ENCODE data around the gene ZFAND6. TPM values are rescaled to one million over a fixed set of nuclear protein-coding genes. Genes with fewer than 3 reads are reported as not detected.

The ZFAND6 gene
- polyA plus RNA-seq, 6 donors from 2014 or later, result 106 to 189 (median 148) TPM

DNA sequence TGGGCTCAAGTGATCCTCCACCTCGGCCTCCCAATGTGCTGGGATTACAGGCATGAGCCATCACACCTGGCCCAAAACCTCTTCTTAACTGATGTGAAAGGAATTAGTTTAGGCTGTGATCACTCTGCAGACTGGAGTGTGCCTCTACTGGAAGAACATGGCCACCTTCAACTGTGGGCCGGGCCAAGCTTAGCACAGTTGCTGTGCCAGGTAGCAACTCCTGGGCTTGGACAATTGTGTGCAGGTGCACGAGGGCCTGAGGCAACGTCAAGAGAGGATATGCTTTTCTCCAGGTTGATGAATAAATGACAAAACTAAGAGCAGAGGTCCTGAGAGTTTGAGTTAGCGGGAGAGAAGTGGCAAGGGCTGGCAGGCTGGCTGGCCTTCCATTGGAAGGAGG, 99.8 kb downstream of the ZFAND6 start:
- Mint-ChIP-seq H3K27ac (peak overlapping the region in 2 of 6 donors; percentile 41 to 67), H3K9me3 (peaks cover 0 to 4% (median 0%) of the 10 kb centered on the region in 7 donors), H3K36me3 (peaks cover 0 to 8% of the 10 kb centered on the region in 2 donors), H3K27me3 (no peaks in the 10 kb centered on the region), H3K4me3 (no peak overlapping the region), H3K4me1 (peaks cover 18 to 29% (median 27%) of the 10 kb centered on the region in 3 donors)
- DNase-seq (no peak), ATAC-seq (ENCODE audit: low read depth in 2 of 2) (no peak)

DNA sequence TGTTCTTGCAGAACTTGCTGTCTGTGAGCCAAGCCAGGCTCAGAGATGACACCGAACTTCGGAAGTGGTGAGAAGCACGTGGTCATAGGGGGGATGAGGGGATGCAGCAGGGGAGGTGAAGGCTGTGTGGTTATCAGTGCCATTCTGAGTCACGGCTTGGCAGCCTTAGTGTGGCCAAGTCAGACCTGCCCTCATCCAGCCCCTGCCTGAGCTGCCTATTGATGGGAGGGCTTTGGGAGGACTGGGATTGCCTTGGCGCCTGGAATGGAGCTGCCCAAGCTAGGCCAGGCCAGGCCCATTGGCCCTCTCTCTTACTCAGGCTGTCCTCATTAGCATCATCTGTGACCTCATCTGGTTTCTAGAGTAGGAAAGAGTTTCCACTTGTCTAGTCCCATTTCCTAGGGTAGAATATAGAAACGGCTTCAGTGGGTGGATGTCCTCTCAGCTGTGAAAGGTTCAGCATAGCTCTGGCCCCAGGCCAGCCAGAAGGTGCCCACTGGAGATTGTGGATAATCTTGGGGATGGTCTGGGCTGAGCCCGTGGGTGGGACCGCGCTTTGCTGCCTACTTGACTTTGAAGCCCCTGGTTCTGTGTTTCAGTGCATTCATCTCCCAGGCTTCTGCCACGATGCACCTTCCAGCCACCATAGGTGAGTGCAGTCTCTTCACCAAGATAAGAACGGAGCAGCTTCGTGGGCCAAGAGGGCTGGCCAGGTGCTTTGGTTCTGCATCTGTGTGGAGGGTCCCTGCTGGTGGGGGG, 100.5 kb downstream of the ZFAND6 start:
- peak overlapping the region in 2 of 8 donors; percentile 15 to 21 for H3K4me3 Mint-ChIP-seq
- peaks cover 17 to 29% (median 27%) of the 10 kb centered on the region in 3 donors for H3K4me1 Mint-ChIP-seq
- DNase-seq (no peak), ATAC-seq (ENCODE audit: low read depth in 2 of 2) (no peak)
- H3K36me3 Mint-ChIP-seq, result peaks cover 0 to 8% of the 10 kb centered on the region in 2 donors
- peak overlapping the region in 4 of 6 donors; percentile 27 to 67 (median 44) for H3K27ac Mint-ChIP-seq
- H3K9me3 Mint-ChIP-seq, result peaks cover 0 to 4% (median 0%) of the 10 kb centered on the region in 7 donors
- no peaks in the 10 kb centered on the region for H3K27me3 Mint-ChIP-seq

DNA sequence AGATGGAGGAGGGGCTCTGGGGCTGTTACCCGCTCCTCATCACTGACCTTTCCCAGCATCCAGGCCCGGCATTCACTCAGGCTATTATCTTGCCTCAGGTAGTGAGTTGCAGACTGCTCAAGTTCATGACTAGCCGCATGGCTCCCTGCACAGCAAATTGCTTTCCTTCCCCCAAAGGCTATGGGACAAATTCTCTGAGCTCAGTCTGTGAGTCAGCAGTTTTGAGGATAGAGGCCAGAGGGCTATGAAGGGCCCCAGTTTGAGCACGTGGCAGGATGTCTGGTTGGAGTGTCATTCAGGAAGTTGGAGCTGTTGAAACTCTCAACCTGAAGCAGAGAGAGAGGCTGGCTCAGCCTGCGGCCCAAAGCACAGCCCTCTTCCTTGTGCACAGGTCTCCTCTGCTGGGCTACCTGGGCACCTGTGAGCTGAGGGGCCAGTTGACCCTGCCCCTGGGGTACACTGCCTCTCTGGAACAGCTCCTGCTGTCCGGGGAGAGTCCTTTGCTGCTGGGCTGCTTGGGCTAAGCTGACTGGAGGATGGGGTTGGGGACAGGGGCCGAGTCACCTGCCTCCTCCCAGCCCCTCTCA, 101.2 kb downstream of the ZFAND6 start:
- peak overlapping the region in 3 of 6 donors; percentile 37 to 83 (median 50) for H3K27ac Mint-ChIP-seq
- no peak overlapping the region for H3K4me3 Mint-ChIP-seq
- peak; percentile 49 to 64 for ATAC-seq (ENCODE audit: low read depth in 2 of 2)
- DNase-seq, result no peak
- H3K36me3 Mint-ChIP-seq, result peaks cover 0 to 8% of the 10 kb centered on the region in 2 donors
- H3K4me1 Mint-ChIP-seq, result peaks cover 14 to 29% (median 24%) of the 10 kb centered on the region in 3 donors
- peaks cover 0 to 4% (median 0%) of the 10 kb centered on the region in 7 donors for H3K9me3 Mint-ChIP-seq
- H3K27me3 Mint-ChIP-seq, result no peaks in the 10 kb centered on the region

DNA sequence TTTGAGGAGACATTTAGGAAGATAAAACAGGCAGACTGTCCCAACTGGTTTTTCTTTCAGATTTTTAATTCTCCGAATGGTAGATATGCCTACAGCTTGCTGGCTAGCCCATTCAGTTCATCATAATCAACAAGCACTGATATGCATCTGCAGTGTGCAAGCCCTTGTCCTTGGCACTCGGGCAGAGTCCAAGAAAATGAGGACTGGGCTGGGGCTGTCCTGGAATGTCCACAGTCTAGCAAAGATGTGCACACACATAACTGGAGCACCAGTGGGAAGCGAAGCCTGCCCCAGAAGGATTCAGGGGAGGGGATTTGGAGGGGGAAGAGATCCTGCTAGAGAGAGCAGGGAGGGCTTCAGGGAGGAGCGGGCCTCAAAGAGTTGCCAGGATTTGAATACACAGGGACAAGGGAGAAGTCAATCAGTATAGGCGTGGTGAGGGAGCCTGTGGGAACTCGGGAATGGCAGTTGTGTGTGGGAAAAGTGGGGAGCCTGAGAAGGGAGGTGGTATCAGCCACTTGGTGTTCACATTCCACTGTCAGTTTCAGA, 102.1 kb downstream of the ZFAND6 start:
- peaks cover 14 to 29% (median 20%) of the 10 kb centered on the region in 3 donors for H3K4me1 Mint-ChIP-seq
- ATAC-seq (ENCODE audit: low read depth in 2 of 2) (no peak), DNase-seq (no peak)
- H3K9me3 Mint-ChIP-seq, result peaks cover 0 to 4% (median 0%) of the 10 kb centered on the region in 7 donors
- H3K27ac Mint-ChIP-seq, result peak overlapping the region in 1 of 6 donors; percentile 83
- H3K27me3 Mint-ChIP-seq, result no peaks in the 10 kb centered on the region
- H3K36me3 Mint-ChIP-seq, result peaks cover 0 to 8% of the 10 kb centered on the region in 2 donors
- peak overlapping the region in 1 of 8 donors; percentile 59 for H3K4me3 Mint-ChIP-seq

DNA sequence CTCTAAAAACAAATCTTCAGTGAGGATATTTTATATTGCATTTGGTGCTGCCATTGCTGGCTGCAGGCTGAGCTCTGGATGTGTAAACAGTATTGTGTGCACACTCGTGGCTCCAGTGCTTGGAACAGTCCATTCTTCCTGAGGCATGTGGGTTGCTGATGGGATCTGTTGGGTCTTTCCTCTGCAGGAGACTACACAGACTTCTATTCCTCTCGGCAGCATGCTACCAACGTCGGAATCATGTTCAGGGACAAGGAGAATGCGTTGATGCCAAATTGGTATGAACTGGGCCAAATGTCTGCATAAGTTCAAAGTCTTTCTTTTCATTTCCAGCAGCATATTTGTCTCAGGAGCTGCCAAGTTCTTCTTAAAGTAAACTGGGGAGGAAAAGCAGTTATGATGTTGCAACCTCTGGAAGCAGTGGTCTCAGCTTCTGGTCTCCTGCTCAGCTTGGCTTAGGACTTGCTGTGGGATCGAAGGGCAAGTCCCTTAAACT, 102.6 kb downstream of the ZFAND6 start:
- no peak for ATAC-seq (ENCODE audit: low read depth in 2 of 2)
- Mint-ChIP-seq H3K9me3 (peaks cover 0 to 4% (median 0%) of the 10 kb centered on the region in 7 donors), H3K36me3 (peaks cover 0 to 8% of the 10 kb centered on the region in 2 donors), H3K27ac (peak overlapping the region in 1 of 6 donors; percentile 26), H3K4me1 (peaks cover 14 to 29% (median 20%) of the 10 kb centered on the region in 3 donors), H3K27me3 (no peaks in the 10 kb centered on the region), H3K4me3 (no peak overlapping the region)
- no peak for DNase-seq

DNA sequence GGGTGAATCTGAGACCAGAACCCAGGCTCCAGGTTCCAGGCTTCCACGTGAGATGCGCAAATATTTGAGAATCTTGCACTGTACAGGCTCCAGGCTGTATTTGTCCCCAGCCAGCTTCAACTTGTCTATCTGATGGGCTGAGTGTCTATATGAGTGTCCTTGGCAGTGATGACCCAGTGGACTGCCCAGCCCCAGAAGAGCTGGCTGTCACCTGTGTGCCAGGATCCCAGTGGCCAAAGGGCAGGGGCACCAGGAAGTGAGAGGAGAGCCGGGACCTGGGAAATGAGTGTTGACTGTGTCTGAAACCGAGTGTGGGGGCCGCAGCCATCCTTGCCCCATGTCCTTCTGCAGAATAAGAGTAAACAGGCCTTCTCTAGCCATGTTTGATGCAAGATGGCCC, 103.7 kb downstream of the ZFAND6 start:
- Mint-ChIP-seq H3K27me3 (no peaks in the 10 kb centered on the region), H3K4me1 (peaks cover 14 to 29% (median 20%) of the 10 kb centered on the region in 3 donors), H3K9me3 (peaks cover 0 to 4% (median 0%) of the 10 kb centered on the region in 7 donors), H3K4me3 (no peak overlapping the region), H3K27ac (no peak overlapping the region), H3K36me3 (peaks cover 0 to 8% of the 10 kb centered on the region in 2 donors)
- no peak for ATAC-seq (ENCODE audit: low read depth in 2 of 2)
- DNase-seq, result no peak

DNA sequence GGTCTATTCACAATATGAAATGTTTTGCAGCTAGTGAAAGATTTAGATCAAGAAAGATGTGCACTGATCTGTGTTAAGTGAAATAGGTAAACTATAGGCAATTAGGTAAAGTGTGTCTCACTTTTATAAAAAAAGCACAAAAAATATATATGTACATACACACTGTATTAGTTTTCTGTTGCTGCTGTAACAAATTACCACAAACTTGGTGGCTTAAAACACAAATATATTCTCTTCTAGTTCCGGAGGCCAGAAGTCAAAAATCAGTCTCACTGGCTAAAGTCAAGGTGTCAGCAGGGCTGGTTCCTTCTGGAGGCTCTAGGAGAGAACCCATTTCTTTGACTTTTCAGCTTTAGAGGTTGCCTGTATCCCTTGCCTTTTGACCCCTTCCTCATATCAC, 104.4 kb downstream of the ZFAND6 start:
- Mint-ChIP-seq H3K9me3 (peaks cover 0 to 4% (median 0%) of the 10 kb centered on the region in 7 donors), H3K4me1 (peaks cover 14 to 22% (median 20%) of the 10 kb centered on the region in 3 donors), H3K27me3 (no peaks in the 10 kb centered on the region), H3K4me3 (no peak overlapping the region), H3K27ac (no peak overlapping the region), H3K36me3 (peaks cover 0 to 8% of the 10 kb centered on the region in 2 donors)
- DNase-seq, result no peak
- no peak for ATAC-seq (ENCODE audit: low read depth in 2 of 2)

DNA sequence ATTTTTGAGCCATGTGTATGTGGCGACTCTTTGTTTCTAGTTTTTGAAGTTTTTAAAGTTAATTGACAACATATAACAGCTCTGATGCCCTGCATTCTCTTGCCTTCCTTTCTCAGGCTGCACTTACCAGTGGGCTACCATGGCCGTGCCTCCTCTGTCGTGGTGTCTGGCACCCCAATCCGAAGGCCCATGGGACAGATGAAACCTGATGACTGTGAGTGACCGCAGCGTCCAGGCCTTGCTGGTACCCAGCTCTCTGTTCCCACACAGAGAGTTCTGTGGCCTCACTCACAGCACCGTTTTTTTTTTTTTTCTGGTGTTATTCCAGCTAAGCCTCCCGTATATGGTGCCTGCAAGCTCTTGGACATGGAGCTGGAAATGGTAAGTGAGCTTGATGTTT, 108.5 kb downstream of the ZFAND6 start:
- Mint-ChIP-seq H3K27me3 (no peaks in the 10 kb centered on the region), H3K27ac (no peak overlapping the region), H3K36me3 (peaks cover 0 to 3% of the 10 kb centered on the region in 2 donors), H3K4me3 (no peak overlapping the region), H3K9me3 (peaks cover 0 to 4% (median 0%) of the 10 kb centered on the region in 7 donors), H3K4me1 (peaks cover 0 to under 1% (median 0%) of the 10 kb centered on the region in 3 donors)
- ATAC-seq (ENCODE audit: low read depth in 2 of 2), result no peak
- no peak for DNase-seq

DNA sequence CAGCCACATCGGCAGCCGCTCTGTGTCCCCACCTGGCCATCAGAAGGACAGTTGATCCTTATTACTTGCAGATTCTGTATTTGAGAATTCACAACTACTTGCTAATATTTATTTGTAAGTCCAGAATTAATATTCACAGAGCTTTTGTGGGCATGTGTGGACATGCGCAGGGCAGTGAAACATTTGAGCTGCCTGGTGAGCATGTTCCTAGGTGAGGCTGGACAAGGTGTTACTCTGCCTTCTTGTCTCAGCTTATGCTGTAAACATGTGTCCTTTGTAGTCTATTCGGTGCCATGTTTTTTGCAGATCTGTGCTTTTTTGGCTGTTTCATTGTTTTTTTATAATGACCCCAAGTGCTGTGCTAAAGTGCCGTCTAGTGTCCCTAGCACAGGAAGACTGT, 108.9 kb downstream of the ZFAND6 start:
- Mint-ChIP-seq H3K4me1 (no peaks in the 10 kb centered on the region), H3K36me3 (no peaks in the 10 kb centered on the region), H3K4me3 (peak overlapping the region in 1 of 8 donors; percentile 16), H3K9me3 (peaks cover 0 to 4% (median 0%) of the 10 kb centered on the region in 7 donors), H3K27me3 (no peaks in the 10 kb centered on the region), H3K27ac (no peak overlapping the region)
- DNase-seq (no peak), ATAC-seq (ENCODE audit: low read depth in 2 of 2) (no peak)

DNA sequence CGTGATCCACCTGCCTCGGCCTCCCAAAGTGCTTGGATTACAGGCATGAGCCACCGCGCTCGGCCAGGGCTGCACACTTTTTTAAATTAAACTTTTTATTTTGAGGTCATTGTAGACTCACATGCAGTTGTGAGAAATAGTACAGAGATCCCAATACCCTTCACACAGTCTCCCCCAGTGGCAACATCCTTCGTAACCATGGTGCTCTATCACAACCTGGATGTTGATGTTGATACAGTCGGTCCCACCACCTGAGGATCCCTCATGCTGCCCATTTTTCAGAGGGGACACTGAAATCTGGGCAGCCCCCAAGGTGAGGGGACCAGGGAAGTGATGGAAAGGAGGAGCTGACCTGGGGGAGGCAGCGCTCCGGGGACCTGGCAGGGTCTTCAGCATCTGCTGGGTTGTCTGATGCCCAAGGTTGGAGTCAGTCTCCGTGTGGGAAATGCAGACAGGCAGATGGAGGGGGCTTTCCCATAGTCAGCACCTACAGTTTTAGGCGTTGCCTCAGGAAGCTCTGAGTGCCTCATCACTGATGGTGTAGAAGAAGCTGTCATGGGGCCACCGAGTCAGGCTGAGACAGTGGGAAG, 110.4 kb downstream of the ZFAND6 start:
- no peak for DNase-seq
- no peaks in the 10 kb centered on the region for H3K27me3 Mint-ChIP-seq

DNA sequence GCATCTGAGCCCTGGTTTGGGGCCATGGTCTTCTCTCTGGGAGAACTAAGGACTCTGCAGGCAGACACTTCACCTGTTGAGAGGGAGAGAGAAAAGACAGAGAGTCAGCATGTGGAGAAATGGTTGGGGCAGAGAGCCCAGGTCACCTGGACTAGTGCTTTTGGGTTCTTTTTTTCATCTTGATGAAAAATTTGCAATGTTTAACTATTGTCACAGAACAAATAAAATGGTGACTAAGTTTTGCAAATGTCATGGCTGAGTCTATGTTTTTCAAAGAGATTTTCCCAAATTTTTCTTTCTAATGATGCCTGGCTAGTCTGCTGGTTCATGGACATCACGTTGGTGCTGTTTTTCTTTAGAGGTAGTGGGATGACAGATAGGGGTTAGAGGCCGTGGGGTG, 111.1 kb downstream of the ZFAND6 start:
- ATAC-seq (ENCODE audit: low read depth in 2 of 2), result no peak
- no peak for DNase-seq
- H3K36me3 Mint-ChIP-seq, result no peaks in the 10 kb centered on the region

More for the DNA sequence above, 110.4 kb downstream of the ZFAND6 start:
- no peaks in the 10 kb centered on the region for H3K36me3 Mint-ChIP-seq
- no peak for ATAC-seq (ENCODE audit: low read depth in 2 of 2)
- no peaks in the 10 kb centered on the region for H3K4me1 Mint-ChIP-seq
- H3K9me3 Mint-ChIP-seq, result no peaks in the 10 kb centered on the region
- peak overlapping the region in 1 of 6 donors; percentile 65 for H3K27ac Mint-ChIP-seq
- no peak overlapping the region for H3K4me3 Mint-ChIP-seq

DNA sequence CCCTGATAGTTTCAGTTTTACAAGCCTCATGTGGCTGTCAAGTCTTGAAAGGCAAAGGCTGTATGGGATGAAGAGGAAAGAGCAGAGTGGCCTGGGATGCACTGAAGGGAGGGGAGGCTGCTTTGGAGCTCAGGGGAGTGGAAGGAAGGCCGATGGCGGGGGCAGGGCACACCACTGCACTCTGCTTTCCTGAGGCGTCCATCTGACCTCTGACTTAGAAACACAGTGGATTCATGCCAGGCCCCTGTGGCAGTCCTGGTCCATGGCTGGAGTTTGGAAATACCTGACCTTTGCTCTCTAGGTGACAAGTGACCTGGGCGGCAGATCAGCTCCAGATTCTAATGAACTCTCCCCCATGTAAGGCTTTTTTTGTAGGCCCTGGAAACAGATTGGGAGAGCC, 112.3 kb downstream of the ZFAND6 start:
- H3K27me3 Mint-ChIP-seq, result no peaks in the 10 kb centered on the region
- no peaks in the 10 kb centered on the region for H3K4me1 Mint-ChIP-seq
- H3K9me3 Mint-ChIP-seq, result no peaks in the 10 kb centered on the region
- DNase-seq (no peak), ATAC-seq (ENCODE audit: low read depth in 2 of 2) (no peak)
- H3K36me3 Mint-ChIP-seq, result no peaks in the 10 kb centered on the region
- H3K4me3 Mint-ChIP-seq, result no peak overlapping the region
- no peak overlapping the region for H3K27ac Mint-ChIP-seq

More for the DNA sequence above, 111.1 kb downstream of the ZFAND6 start:
- H3K4me1 Mint-ChIP-seq, result no peaks in the 10 kb centered on the region
- H3K9me3 Mint-ChIP-seq, result no peaks in the 10 kb centered on the region
- no peak overlapping the region for H3K27ac Mint-ChIP-seq
- H3K27me3 Mint-ChIP-seq, result no peaks in the 10 kb centered on the region
- no peak overlapping the region for H3K4me3 Mint-ChIP-seq

DNA sequence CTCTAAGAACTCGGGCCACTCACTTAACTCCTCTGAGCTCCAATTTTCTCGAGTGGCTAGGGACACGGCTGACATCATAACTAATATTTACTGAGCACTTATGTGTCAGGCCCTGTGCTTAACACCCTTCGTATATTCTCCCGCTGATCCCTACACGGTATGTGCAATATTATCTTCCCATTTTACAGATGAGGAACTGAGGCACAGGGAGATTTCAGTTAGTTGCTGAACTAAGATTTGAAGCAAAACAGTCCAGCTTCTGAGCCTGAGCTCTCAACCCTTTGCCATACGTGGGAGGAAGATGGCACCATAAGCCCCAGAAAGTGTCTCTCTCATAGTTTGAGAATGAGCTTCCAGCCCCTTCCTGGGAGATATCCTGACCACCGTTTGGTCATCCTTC, 112.9 kb downstream of the ZFAND6 start:
- no peak for DNase-seq
- ATAC-seq (ENCODE audit: low read depth in 2 of 2), result no peak
- Mint-ChIP-seq H3K27ac (no peak overlapping the region), H3K27me3 (no peaks in the 10 kb centered on the region), H3K9me3 (no peaks in the 10 kb centered on the region), H3K4me3 (no peak overlapping the region), H3K36me3 (no peaks in the 10 kb centered on the region), H3K4me1 (no peaks in the 10 kb centered on the region)

Measured in naive B cell (primary cell).